Camera-type eye (tissue), 1 donor: ENCODE results near the gene ARHGAP42. TPM values are rescaled to one million over a fixed set of nuclear protein-coding genes. Genes with fewer than 3 reads are reported as not detected.

Experiments
- total RNA-seq: library from RNA; depleted of rRNA; stranded (reverse); fragments of >200 nt; gene quantifications from one replicate; pipeline ENCODE4 v1.2.3, GENCODE V29; 2014

ARHGAP42 gene, protein sequence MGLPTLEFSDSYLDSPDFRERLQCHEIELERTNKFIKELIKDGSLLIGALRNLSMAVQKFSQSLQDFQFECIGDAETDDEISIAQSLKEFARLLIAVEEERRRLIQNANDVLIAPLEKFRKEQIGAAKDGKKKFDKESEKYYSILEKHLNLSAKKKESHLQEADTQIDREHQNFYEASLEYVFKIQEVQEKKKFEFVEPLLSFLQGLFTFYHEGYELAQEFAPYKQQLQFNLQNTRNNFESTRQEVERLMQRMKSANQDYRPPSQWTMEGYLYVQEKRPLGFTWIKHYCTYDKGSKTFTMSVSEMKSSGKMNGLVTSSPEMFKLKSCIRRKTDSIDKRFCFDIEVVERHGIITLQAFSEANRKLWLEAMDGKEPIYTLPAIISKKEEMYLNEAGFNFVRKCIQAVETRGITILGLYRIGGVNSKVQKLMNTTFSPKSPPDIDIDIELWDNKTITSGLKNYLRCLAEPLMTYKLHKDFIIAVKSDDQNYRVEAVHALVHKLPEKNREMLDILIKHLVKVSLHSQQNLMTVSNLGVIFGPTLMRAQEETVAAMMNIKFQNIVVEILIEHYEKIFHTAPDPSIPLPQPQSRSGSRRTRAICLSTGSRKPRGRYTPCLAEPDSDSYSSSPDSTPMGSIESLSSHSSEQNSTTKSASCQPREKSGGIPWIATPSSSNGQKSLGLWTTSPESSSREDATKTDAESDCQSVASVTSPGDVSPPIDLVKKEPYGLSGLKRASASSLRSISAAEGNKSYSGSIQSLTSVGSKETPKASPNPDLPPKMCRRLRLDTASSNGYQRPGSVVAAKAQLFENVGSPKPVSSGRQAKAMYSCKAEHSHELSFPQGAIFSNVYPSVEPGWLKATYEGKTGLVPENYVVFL
- 45.9 TPM for total RNA-seq

DNA sequence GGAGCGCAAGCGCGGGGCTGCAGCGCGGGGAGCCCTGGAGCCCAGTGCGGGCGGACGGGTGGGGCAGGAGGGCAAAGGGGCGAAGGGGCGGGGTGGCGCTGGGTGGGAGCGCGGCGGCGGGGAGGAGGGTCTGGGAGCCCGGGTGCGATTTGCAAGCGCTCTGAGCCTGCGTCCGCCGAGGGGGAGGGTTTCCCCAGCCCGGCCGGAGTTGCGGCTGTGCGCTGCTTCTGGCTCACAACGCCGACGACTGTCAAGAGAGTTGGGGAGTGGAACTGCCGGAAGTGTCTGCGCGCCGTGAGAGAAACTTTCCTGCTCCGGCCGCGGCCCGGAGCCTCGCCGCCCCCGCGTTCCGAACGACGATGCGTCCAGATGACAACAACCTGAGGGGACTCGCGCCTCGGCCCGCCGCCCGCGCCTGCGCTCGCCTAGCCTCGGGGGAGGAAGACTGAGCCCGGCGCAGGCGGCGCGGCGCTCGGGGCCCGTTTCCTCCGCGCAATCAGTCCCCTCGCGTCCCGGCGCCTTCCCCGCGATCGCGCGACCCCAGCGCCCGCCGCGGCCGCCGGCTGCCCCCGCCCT, at the start of gene ARHGAP42:
Gene ARHGAP42, plus strand, starts transcription at position 235 of the 576 bp plus-strand sequence. CDS start 391 bp downstream, outside the sequence.

